HCT116 (cell line): ENCODE results near the gene NHSL2. TPM values are rescaled to one million over a fixed set of nuclear protein-coding genes. Genes with fewer than 3 reads are reported as not detected.

Experiments
- ATAC-seq: fragments of 200-7000 bp; cut with Tn5 transposase; 2 replicates; pipeline ENCODE4 v1.9.1; 2020; ENCODE audit warnings: mild to moderate bottlenecking, moderate library complexity
- BruUV-seq: library from RNA; stranded (reverse); fragments of 400-500 nt; replicated peaks from 2 replicates; lab custom pipeline; 2021; lab: Mats Ljungman, UMichigan
- CTCF ChIA-PET: fragments of 300-600 bp; sonication (Branson Sonifier 250); formaldehyde crosslinking; loops from one replicate; lab custom pipeline; 2021; ENCODE audit warnings: antibody characterized with exemption; lab: Charles Lee
- POLR2A ChIA-PET: fragments of 300-600, 350-600 bp; sonication (Branson Sonifier 250); formaldehyde crosslinking; loops from one replicate; lab custom pipeline; 2021; ENCODE audit warnings: antibody characterized with exemption; lab: Charles Lee
- RAD21 ChIA-PET, 2 experiments: fragments of 300-600 bp; sonication (Branson Sonifier 250); formaldehyde crosslinking; loops; one replicate each; lab custom pipeline; 2023; ENCODE audit warnings: low total read pairs in 2 of 2; ENCODE audit not compliant: uncharacterized antibody in 2 of 2, unreplicated experiment in 2 of 2, low non-redundant PET in 1 of 2; lab: Charles Lee
- DNase-seq: peaks from one replicate; pipeline ENCODE4 v3.0.0-alpha.2; 2010; ENCODE audit warnings: low read depth, low spot score
- H2AFZ ChIP-seq: fragments of 200-600 bp; shearing (Covaris generic), sonication (generic); 2 replicates; pipeline ENCODE4 v1.6.1; 2017; ENCODE audit warnings: low read depth, mixed run types, mixed read lengths, antibody characterized with exemption, low read length; ENCODE audit not compliant: poor library complexity, severe bottlenecking
- H3K27ac ChIP-seq: 2 replicates; pipeline ENCODE4 v1.5.1; 2012; ENCODE audit warnings: low read depth, low read length
- H3K27me3 ChIP-seq: fragments of 200-600 bp; sonication (generic); 2 replicates; pipeline ENCODE4 v1.6.1; 2016; ENCODE audit warnings: mixed run types, low read length, mixed read lengths; ENCODE audit not compliant: insufficient read depth
- H3K36me3 ChIP-seq, 2 experiments: fragments of 200-500 bp in 1 of 2; fragments of 200-600 bp in 1 of 2; sonication (Bioruptor generic) in 1 of 2; sonication (generic) in 1 of 2; 2 replicates each; pipeline versions ENCODE4 v1.5.1 to v1.6.1; 2014 to 2016; ENCODE audit warnings: low read length in 2 of 2, inconsistent platforms in 1 of 2, mixed read lengths in 1 of 2, mixed run types in 1 of 2; ENCODE audit not compliant: insufficient read depth in 2 of 2, control insufficient read depth in 1 of 2
- H3K4me1 ChIP-seq, 2 experiments: fragments of 200-600 bp in 1 of 2; sonication (generic) in 1 of 2; 2 replicates each; pipeline versions ENCODE4 v1.5.1 to v1.6.1; 2012 to 2017; ENCODE audit warnings: low read length in 2 of 2, inconsistent platforms in 1 of 2, mild to moderate bottlenecking in 1 of 2, mixed read lengths in 1 of 2, mixed run types in 1 of 2, moderate library complexity in 1 of 2; ENCODE audit not compliant: insufficient read depth in 2 of 2, control insufficient read depth in 1 of 2
- H3K4me2 ChIP-seq: fragments of 200-600 bp; sonication (generic); 2 replicates; pipeline ENCODE4 v1.6.1; 2017; ENCODE audit warnings: mixed run types, low read length, mixed read lengths
- H3K4me3 ChIP-seq, 2 experiments: fragments of 200-600 bp in 1 of 2; sonication (generic) in 1 of 2; replicated peaks in 1 of 2; 2 replicates each; pipeline ENCODE4 v1.5.1; 2011 to 2016; ENCODE audit warnings: low read length in 2 of 2, control low read depth in 1 of 2, low read depth in 1 of 2, mild to moderate bottlenecking in 1 of 2, mixed read lengths in 1 of 2, mixed run types in 1 of 2
- H3K79me2 ChIP-seq: fragments of 200-600 bp; sonication (generic); 2 replicates; pipeline ENCODE4 v1.6.1; 2017; ENCODE audit warnings: mild to moderate bottlenecking, mixed run types, low read length, moderate library complexity, mixed read lengths; ENCODE audit not compliant: insufficient read depth
- H3K9ac ChIP-seq: fragments of 200-600 bp; sonication (generic); 2 replicates; pipeline ENCODE4 v1.6.1; 2016; ENCODE audit warnings: low read length, mixed read lengths
- H3K9me2 ChIP-seq: fragments of 200-600 bp; sonication (generic), shearing (Covaris generic); 2 replicates; pipeline ENCODE4 v1.6.1; 2017; ENCODE audit warnings: mixed run types, mild to moderate bottlenecking, moderate library complexity; ENCODE audit not compliant: insufficient read depth
- H3K9me3 ChIP-seq, 2 experiments: fragments of 200-500 bp in 1 of 2; fragments of 200-600 bp in 1 of 2; sonication (Bioruptor generic) in 1 of 2; sonication (generic) in 1 of 2; 2 replicates each; pipeline ENCODE4 v1.6.1; 2014 to 2017; ENCODE audit warnings: low read length in 2 of 2, mixed read lengths in 2 of 2, inconsistent platforms in 1 of 2, low read depth in 1 of 2, mild to moderate bottlenecking in 1 of 2, mixed run types in 1 of 2, moderate library complexity in 1 of 2; ENCODE audit not compliant: control insufficient read depth in 1 of 2, insufficient read depth in 1 of 2
- H4K20me1 ChIP-seq: fragments of 200-600 bp; sonication (generic), shearing (Covaris generic); 2 replicates; pipeline ENCODE4 v1.6.1; 2017; ENCODE audit warnings: mixed run types, mild to moderate bottlenecking, moderate library complexity; ENCODE audit not compliant: insufficient read depth
- CEBPB ChIP-seq: IDR thresholded peaks from 2 replicates; pipeline ENCODE4 v1.6.1; 2012; ENCODE audit warnings: low read depth
- ELF1 ChIP-seq: IDR thresholded peaks from 2 replicates; pipeline ENCODE4 v1.6.1; 2012; ENCODE audit warnings: low read depth, borderline replicate concordance
- EZH2 ChIP-seq: fragments of 200-600 bp; sonication (generic); IDR thresholded peaks from 2 replicates; pipeline ENCODE4 v1.6.1; 2017; ENCODE audit warnings: antibody characterized with exemption, mixed run types
- EZH2phosphoT487 ChIP-seq: fragments of 200-600 bp; IDR thresholded peaks from 2 replicates; pipeline ENCODE4 v1.6.1; 2018; ENCODE audit warnings: antibody characterized with exemption, borderline replicate concordance
- RAD21 ChIP-seq: IDR thresholded peaks from 2 replicates; pipeline ENCODE4 v1.6.1; 2012; ENCODE audit warnings: low read depth, mild to moderate bottlenecking
- SP1 ChIP-seq: IDR thresholded peaks from 2 replicates; pipeline ENCODE4 v1.6.1; 2012; ENCODE audit warnings: low read depth
- SRF ChIP-seq: IDR thresholded peaks from 2 replicates; pipeline ENCODE4 v1.6.1; 2012; ENCODE audit warnings: low read depth
- ZFX ChIP-seq: fragments of 450-650 bp; IDR thresholded peaks from 2 replicates; pipeline ENCODE4 v1.6.1; 2017
- ZNF274 ChIP-seq: fragments of 200-500 bp; sonication (Bioruptor generic); IDR thresholded peaks from 2 replicates; pipeline ENCODE4 v1.6.1; 2014; ENCODE audit warnings: mild to moderate bottlenecking, low read depth, low read length, inconsistent platforms
- intact Hi-C: fragments of 100-400 bp; cut with micrococcal nuclease; formaldehyde crosslinking; loops from 2 replicates; pipeline ENCODE4 v1.10.0; 2022
- total RNA-seq: library from RNA; stranded (reverse); gene quantifications from one replicate; pipeline ENCODE4 v1.2.1, GENCODE V29; 2021; ENCODE audit not compliant: unreplicated experiment
- TF ChIP-seq, protein P1 (sequence below): IDR thresholded peaks from 2 replicates; pipeline ENCODE4 v1.6.1; 2012

Gene NHSL2
- total RNA-seq, 1 experiment from 2014 or later, result 0.22 TPM

DNA sequence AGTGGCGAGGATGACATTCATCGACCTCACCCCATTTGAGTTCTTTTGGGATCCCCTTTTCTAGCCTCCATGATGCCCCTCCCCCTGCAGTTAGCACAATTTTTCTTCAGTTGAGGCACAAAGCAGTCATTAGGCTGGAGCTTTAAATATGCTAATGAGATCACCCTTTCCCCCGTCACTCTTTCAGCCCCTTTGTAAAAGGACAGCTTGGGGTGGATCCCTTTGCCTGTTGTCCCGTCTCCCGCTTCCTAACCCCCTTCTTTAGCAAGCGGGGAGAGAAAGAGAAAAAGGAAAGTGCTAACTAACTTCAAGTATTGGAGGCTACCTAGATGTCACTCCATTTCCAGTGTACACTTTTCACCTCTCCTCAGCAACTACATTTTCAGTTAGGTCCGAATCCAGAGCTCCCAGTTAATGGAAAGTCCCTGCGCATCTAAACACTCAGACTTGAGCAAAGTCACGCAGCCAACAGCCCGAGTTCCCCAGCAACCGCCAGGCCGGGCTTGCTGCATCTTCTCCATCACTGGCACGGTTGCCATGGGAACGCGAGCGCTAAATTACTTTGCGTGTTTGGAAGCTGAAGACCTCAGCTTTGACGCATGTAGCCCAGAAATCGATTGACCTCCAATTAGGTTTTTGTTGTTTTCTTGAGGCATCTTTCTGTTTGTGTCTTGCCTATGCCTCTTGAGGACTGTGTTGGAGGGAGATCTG, 144.3 kb downstream of the NHSL2 start:
- ATAC-seq (no peak), DNase-seq (no peak)
- ChIA-PET RAD21 (no interaction called here), CTCF (interaction anchor here (1.2 kb wide), 1 partner anchor 34 kb away, joined by 4 read pairs; no protein-coding TSS in a partner anchor)
- intact Hi-C loops, result no loop called here
- Histone ChIP-seq H3K27ac (no peak overlapping the region), H3K27me3 (no peaks in the 10 kb centered on the region; the same call in 1 of the 2 replicates), H4K20me1 (no peaks in the 10 kb centered on the region), H3K4me1 (no peaks in the 10 kb centered on the region)
- no TSS peak for BruUV-seq
- TF ChIP-seq ZNF274 (no peak), EZH2phosphoT487 (no peak), SP1 (no peak), SRF (no peak), ELF1 (no peak), EZH2 (no peak), ZFX (no peak), CEBPB (no peak)
- TF ChIP-seq, protein P1, sequence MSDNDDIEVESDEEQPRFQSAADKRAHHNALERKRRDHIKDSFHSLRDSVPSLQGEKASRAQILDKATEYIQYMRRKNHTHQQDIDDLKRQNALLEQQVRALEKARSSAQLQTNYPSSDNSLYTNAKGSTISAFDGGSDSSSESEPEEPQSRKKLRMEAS, result no peak
- TF ChIP-seq, all 23 proteins: peak for 0
- Histone ChIP-seq H3K9me3 (no peaks in the 10 kb centered on the region), H3K9me2 (no peaks in the 10 kb centered on the region), H3K4me2 (no peak overlapping the region), H2AFZ (no peak overlapping the region), H3K79me2 (no peaks in the 10 kb centered on the region), H3K9ac (no peak overlapping the region), H3K4me3 (no peak overlapping the region), H3K36me3 (no peaks in the 10 kb centered on the region)
- POLR2A ChIA-PET, result no interaction called here

DNA sequence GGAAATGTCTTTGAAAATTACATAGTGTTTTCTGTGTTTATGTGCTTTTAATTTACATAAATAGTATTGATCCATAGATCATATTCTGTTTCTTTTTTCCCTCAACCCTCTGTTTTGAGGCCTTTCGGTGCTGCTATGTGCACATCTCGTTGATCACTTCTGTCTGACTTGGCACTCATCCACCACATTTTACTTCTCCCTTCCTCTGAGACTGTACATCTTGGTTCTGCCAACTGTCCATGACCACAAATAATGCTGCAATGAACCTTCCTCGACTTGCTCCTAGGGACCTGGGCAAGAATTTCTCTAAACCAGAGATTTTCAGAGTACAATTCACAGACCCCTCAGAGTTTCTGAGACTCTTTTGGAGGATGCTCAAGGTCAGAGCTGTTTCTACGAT, 146.7 kb downstream of the NHSL2 start:
- H3K79me2 ChIP-seq, result no peaks in the 10 kb centered on the region
- H3K27ac ChIP-seq, result no peak overlapping the region
- no peak overlapping the region for H3K9ac ChIP-seq
- ChIA-PET CTCF (no interaction called here), POLR2A (no interaction called here), RAD21 (no interaction called here)
- no peak overlapping the region for H3K4me3 ChIP-seq
- no peak for ATAC-seq
- no peaks in the 10 kb centered on the region for H3K9me2 ChIP-seq
- H3K27me3 ChIP-seq, result no peaks in the 10 kb centered on the region; the same call in 1 of the 2 replicates
- no peaks in the 10 kb centered on the region for H3K9me3 ChIP-seq
- H3K4me1 ChIP-seq, result no peaks in the 10 kb centered on the region
- no peak overlapping the region for H3K4me2 ChIP-seq
- no peak for DNase-seq
- H3K36me3 ChIP-seq, result no peaks in the 10 kb centered on the region
- no peak overlapping the region for H2AFZ ChIP-seq
- no peak for TF ChIP-seq RAD21
- BruUV-seq, result no TSS peak
- intact Hi-C loops, result no loop called here
- no peaks in the 10 kb centered on the region for H4K20me1 ChIP-seq
